ENCODE data around the gene CDC42EP4. TPM values are rescaled to one million over a fixed set of nuclear protein-coding genes. Genes with fewer than 3 reads are reported as not detected.

Gene CDC42EP4
- total and polyA plus RNA-seq, 4 donors = 15.7 to 31.0 (median 28.0) TPM

DNA sequence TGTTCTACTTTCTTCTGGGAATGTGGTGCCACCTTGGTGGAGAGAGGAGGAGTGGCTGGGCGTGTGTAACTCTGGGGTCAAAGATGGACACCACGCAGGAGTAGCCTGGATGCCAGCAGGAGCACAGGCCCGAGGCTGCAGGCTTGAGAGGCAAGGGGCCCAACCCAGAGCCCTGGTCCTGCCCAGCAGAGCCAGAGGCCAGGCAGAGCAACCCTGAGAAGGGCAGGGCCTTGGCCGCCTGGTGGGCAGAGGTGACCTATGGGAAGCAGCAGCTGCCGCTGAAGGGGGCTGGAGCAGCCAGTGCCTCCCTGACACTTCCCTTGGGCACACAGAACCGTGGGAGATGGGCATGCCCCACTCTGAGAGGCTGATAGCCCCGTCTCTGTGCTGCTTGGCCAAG lies 32.1 kb downstream of the CDC42EP4 start:
- no peak for DNase-seq (ENCODE audit: low spot score)
- Histone ChIP-seq H3K36me3 (ENCODE audit: control insufficient read depth in 4 of 4, insufficient read depth in 3 of 4, low read depth in 1 of 4, low read length in 3 of 4) (peaks cover 0 to 4% (median 1%) of the 10 kb centered on the region in 4 donors), H3K4me3 (ENCODE audit: low read depth in 1 of 3, low read length in 3 of 3) (no peak overlapping the region), H3K4me1 (ENCODE audit: control insufficient read depth in 4 of 4, insufficient read depth in 4 of 4, low read length in 3 of 4) (peaks cover 7 to 12% (median 9%) of the 10 kb centered on the region in 4 donors), H3K27ac (ENCODE audit: low read depth in 1 of 2, low read length in 2 of 2) (no peak overlapping the region), H3K9ac (ENCODE audit: low read depth in 1 of 2, low read length in 2 of 2) (no peak overlapping the region), H3K27me3 (ENCODE audit: control insufficient read depth in 4 of 4, insufficient read depth in 4 of 4, low read length in 3 of 4) (no peaks in the 10 kb centered on the region), H3K9me3 (ENCODE audit: control insufficient read depth in 4 of 4, low read length in 3 of 4) (no peaks in the 10 kb centered on the region)
- no peak for TF ChIP-seq ATF3 (IDR thresholded peaks at IDR 0.05)
- TF ChIP-seq YY1 (IDR thresholded peaks at IDR 0.05) = no peak
- TF ChIP-seq, protein P1, sequence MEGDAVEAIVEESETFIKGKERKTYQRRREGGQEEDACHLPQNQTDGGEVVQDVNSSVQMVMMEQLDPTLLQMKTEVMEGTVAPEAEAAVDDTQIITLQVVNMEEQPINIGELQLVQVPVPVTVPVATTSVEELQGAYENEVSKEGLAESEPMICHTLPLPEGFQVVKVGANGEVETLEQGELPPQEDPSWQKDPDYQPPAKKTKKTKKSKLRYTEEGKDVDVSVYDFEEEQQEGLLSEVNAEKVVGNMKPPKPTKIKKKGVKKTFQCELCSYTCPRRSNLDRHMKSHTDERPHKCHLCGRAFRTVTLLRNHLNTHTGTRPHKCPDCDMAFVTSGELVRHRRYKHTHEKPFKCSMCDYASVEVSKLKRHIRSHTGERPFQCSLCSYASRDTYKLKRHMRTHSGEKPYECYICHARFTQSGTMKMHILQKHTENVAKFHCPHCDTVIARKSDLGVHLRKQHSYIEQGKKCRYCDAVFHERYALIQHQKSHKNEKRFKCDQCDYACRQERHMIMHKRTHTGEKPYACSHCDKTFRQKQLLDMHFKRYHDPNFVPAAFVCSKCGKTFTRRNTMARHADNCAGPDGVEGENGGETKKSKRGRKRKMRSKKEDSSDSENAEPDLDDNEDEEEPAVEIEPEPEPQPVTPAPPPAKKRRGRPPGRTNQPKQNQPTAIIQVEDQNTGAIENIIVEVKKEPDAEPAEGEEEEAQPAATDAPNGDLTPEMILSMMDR (IDR thresholded peaks at IDR 0.05; ENCODE audit: low read depth, low read length, missing input control) = no peak
- TF ChIP-seq HNF4G (IDR thresholded peaks at IDR 0.05) = no peak
- no peak for TF ChIP-seq MAX (IDR thresholded peaks at IDR 0.05)
- TF ChIP-seq EGR1 (IDR thresholded peaks at IDR 0.05; ENCODE audit: low read depth in 2 of 2) = no peak
- no peak for TF ChIP-seq NR2F2 (IDR thresholded peaks at IDR 0.05)
- WGBS = 92% methylated on average over 7 of the region's 7 CpGs

DNA sequence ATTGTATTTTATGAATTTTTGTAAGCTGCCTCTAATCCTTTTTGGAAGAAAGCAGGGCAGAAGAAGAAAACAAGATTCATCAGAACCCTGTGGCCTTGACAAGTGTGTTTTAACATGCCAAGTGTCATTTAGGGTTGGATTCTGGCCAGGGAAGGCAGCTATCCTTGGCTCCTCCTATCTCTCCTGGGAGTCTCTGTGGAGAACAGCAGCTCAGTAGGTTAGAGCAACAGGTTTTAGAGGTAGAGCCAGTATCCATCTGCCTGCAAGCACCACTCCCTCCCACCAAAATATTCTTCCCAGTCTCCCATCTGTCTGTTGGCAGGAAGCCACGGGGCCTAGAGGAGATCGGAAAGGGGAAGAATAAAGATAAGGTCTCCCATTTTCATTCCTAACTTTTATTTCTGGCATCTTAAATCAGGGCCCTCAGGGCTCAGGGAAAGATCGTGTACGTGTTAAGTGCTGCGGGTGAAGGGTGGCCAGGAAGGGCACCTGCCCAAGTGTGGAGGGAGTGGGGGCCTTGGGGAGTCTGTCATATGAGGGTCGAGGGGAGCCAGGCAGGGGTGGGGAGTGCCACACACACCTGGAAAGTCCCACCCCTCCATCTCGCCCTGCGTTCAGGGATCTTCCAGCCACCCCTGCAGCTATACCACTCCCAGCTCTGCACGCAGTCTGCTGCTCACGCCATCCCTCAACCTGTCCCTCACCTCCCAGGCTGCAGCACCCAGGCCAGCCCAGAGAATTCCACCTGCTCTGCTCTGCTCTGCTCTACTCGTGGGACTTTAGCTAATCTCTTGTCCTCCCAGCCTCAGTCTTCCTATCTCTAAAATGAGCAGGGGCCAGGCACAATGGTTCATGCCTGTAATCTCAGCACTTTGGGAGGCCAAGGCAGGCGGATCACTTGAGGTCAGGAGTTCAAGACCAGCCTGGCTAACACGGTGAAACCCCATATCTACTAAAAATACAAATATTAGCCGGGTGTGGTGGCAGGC lies 33.0 kb downstream of the CDC42EP4 start:
- peak overlapping the region in 1 of 2 donors; percentile 53 for H3K27ac ChIP-seq (ENCODE audit: low read depth in 1 of 2, low read length in 2 of 2)
- 65% methylated on average over 14 of the region's 14 CpGs for WGBS
- H3K36me3 ChIP-seq (ENCODE audit: control insufficient read depth in 4 of 4, insufficient read depth in 3 of 4, low read depth in 1 of 4, low read length in 3 of 4) = no peaks in the 10 kb centered on the region
- H3K4me1 ChIP-seq (ENCODE audit: control insufficient read depth in 4 of 4, insufficient read depth in 4 of 4, low read length in 3 of 4) = peaks cover 7 to 12% (median 9%) of the 10 kb centered on the region in 4 donors
- no peak for DNase-seq (ENCODE audit: low spot score)
- H3K4me3 ChIP-seq (ENCODE audit: low read depth in 1 of 3, low read length in 3 of 3) = no peak overlapping the region
- no peaks in the 10 kb centered on the region for H3K9me3 ChIP-seq (ENCODE audit: control insufficient read depth in 4 of 4, low read length in 3 of 4)
- H3K27me3 ChIP-seq (ENCODE audit: control insufficient read depth in 4 of 4, insufficient read depth in 4 of 4, low read length in 3 of 4) = no peaks in the 10 kb centered on the region
- H3K9ac ChIP-seq (ENCODE audit: low read depth in 1 of 2, low read length in 2 of 2) = no peak overlapping the region
- TF ChIP-seq JUND (IDR thresholded peaks at IDR 0.05) = no peak
- TF ChIP-seq HNF4G (IDR thresholded peaks at IDR 0.05) = peak; percentile 0
- TF ChIP-seq RXRA (IDR thresholded peaks at IDR 0.05) = no peak
- no peak for TF ChIP-seq EGR1 (IDR thresholded peaks at IDR 0.05; ENCODE audit: low read depth in 2 of 2)
- no peak for TF ChIP-seq YY1 (IDR thresholded peaks at IDR 0.05)
- no peak for TF ChIP-seq ZBTB33 (IDR thresholded peaks at IDR 0.05)
- TF ChIP-seq NR2F2 (IDR thresholded peaks at IDR 0.05) = peak; percentile 8
- no peak for TF ChIP-seq FOXA2 (IDR thresholded peaks at IDR 0.05)

- Histone ChIP-seq H3K36me3 (ENCODE audit: control insufficient read depth in 4 of 4, insufficient read depth in 3 of 4, low read depth in 1 of 4, low read length in 3 of 4) (no peaks in the 10 kb centered on the region), H3K27ac (ENCODE audit: low read depth in 1 of 2, low read length in 2 of 2) (peak overlapping the region; percentile 1 to 53), H3K27me3 (ENCODE audit: control insufficient read depth in 4 of 4, insufficient read depth in 4 of 4, low read length in 3 of 4) (no peaks in the 10 kb centered on the region), H3K9ac (ENCODE audit: low read depth in 1 of 2, low read length in 2 of 2) (no peak overlapping the region), H3K4me1 (ENCODE audit: control insufficient read depth in 4 of 4, insufficient read depth in 4 of 4, low read length in 3 of 4) (peaks cover 7 to 12% (median 9%) of the 10 kb centered on the region in 4 donors), H3K9me3 (ENCODE audit: control insufficient read depth in 4 of 4, low read length in 3 of 4) (no peaks in the 10 kb centered on the region), H3K4me3 (ENCODE audit: low read depth in 1 of 3, low read length in 3 of 3) (no peak overlapping the region)
- no peak for DNase-seq (ENCODE audit: low spot score)
- WGBS = 39% methylated on average over 7 of the region's 7 CpGs
- TF ChIP-seq FOXA1 (IDR thresholded peaks at IDR 0.05) = no peak
- TF ChIP-seq RAD21 (IDR thresholded peaks at IDR 0.05) = peak; percentile 22 to 39
- peak; percentile 20 for TF ChIP-seq REST (IDR thresholded peaks at IDR 0.05)
- TF ChIP-seq ATF3 (IDR thresholded peaks at IDR 0.05) = no peak
- no peak for TF ChIP-seq EGR1 (IDR thresholded peaks at IDR 0.05; ENCODE audit: low read depth in 2 of 2)
- TF ChIP-seq GABPA (IDR thresholded peaks at IDR 0.05 in 1 of 2, conservative IDR thresholded peaks at IDR 0.05 in 1 of 2) = no peak
- peak; percentile 74 to 76 for TF ChIP-seq HNF4A (conservative IDR thresholded peaks at IDR 0.05)
- TF ChIP-seq HNF4G (IDR thresholded peaks at IDR 0.05) = peak; percentile 30
- no peak for TF ChIP-seq TAF1 (conservative IDR thresholded peaks at IDR 0.05)
- TF ChIP-seq FOXA2 (IDR thresholded peaks at IDR 0.05) = no peak
- TF ChIP-seq RXRA (IDR thresholded peaks at IDR 0.05) = peak; percentile 45 to 53
- peak; percentile 63 for TF ChIP-seq SP1 (IDR thresholded peaks at IDR 0.05)
- peak; percentile 53 for TF ChIP-seq NR2F2 (IDR thresholded peaks at IDR 0.05)
- TF ChIP-seq JUND (IDR thresholded peaks at IDR 0.05) = peak; percentile 23 to 31
These were observed 33.7 kb downstream of the CDC42EP4 start for GRCh38 chr17:73278049-73278464.
